Mucosa of descending colon (tissue), 3 donors: ENCODE data around the gene ASL. TPM values are rescaled to one million over a fixed set of nuclear protein-coding genes. Genes with fewer than 3 reads are reported as not detected.
"Not testable (repeated sequence)": the region's sequence is repeated elsewhere in the genome, so short reads cannot be mapped to it uniquely, and the experiment has no call there.

Source experiments
- ATAC-seq: fragments of 200-7000 bp; cut with Tn5 transposase; one replicate; pipeline ENCODE4 v1.9.1; 2020; ENCODE audit warnings: mild to moderate bottlenecking, moderate library complexity
- DNase-seq, 3 donors: peaks; one replicate each; pipeline ENCODE4 v3.0.0-alpha.2; 2020
- H3K36me3 ChIP-seq: fragments of 200-600 bp; one replicate; pipeline ENCODE4 v1.8.0; 2021; ENCODE audit warnings: low read depth, mild to moderate bottlenecking
- H3K4me1 ChIP-seq: fragments of 200-600 bp; one replicate; pipeline ENCODE4 v1.8.0; 2021; ENCODE audit warnings: low read depth, mild to moderate bottlenecking
- H3K4me3 ChIP-seq: fragments of 200-600 bp; one replicate; pipeline ENCODE4 v1.8.0; 2021; ENCODE audit warnings: mild to moderate bottlenecking
- H3K9me3 ChIP-seq: fragments of 200-600 bp; one replicate; pipeline ENCODE4 v1.8.0; 2021; ENCODE audit warnings: mild to moderate bottlenecking
- CTCF ChIP-seq: fragments of 200-600 bp; IDR thresholded peaks from one replicate; pipeline ENCODE4 v1.8.0; 2022; ENCODE audit warnings: antibody characterized with exemption, mild to moderate bottlenecking
- intact Hi-C, 2 donors: fragments of 100-400 bp; cut with DNase I in 1 of 2; cut with micrococcal nuclease in 1 of 2; formaldehyde crosslinking; loops; one replicate each; pipeline versions ENCODE4 v1.11.0 to v1.11.1; 2022; cut with DNase I, micrococcal nuclease
- total RNA-seq, 3 donors: library from RNA; stranded (reverse); fragmentation: NEBNext Ultra II Directional in 2 of 3; extraction: Animal tissue kit (Norgen Biotek cat#: 25700) in 2 of 3; gene quantifications; one replicate each; pipeline versions ENCODE4 v1.2.1 to v1.2.4, GENCODE V29; 2021 to 2023
- donor health status: DM: no; HTN: no; CAD: no; lungs with moderate emphysema.
- donor health status: DM: no; HTN: no; CAD: no.
- donor health status: DM: no; HTN: yes; CAD: no.

Gene ASL
- total RNA-seq, 3 donors from 2014 or later, result 70.5 to 145 (median 129) TPM

- ATAC-seq (no peak), DNase-seq (no peak)
- Histone ChIP-seq H3K36me3 (no peaks in the 10 kb centered on the region), H3K9me3 (no peaks in the 10 kb centered on the region), H3K4me1 (no peaks in the 10 kb centered on the region), H3K4me3 (no peak overlapping the region)
- intact Hi-C loops, result no loop called here
- TF ChIP-seq CTCF, result no peak
Observed at GRCh38 chr7:66125052-66125694, 49.6 kb downstream of the ASL start.

- H3K4me1 ChIP-seq, intact Hi-C loops, ATAC-seq: not testable (repeated sequence)
Observed at GRCh38 chr7:66125781-66126352, 50.2 kb downstream of the ASL start.

GRCh38 chr7:66127172-66127571 lies 51.6 kb downstream of the ASL start:
- intact Hi-C loops, H3K9me3 ChIP-seq, ATAC-seq, H3K4me3 ChIP-seq, H3K4me1 ChIP-seq, DNase-seq, H3K36me3 ChIP-seq: not testable (repeated sequence)

More at GRCh38 chr7:66125781-66126352, 50.2 kb downstream of the ASL start:
- DNase-seq, H3K9me3 ChIP-seq, H3K36me3 ChIP-seq, H3K4me3 ChIP-seq: not testable (repeated sequence)

GRCh38 chr7:66138994-66139752 lies 63.6 kb downstream of the ASL start:
- Histone ChIP-seq H3K9me3 (no peaks in the 10 kb centered on the region), H3K36me3 (no peaks in the 10 kb centered on the region)
- intact Hi-C loops, result no loop called here

GRCh38 chr7:66140924-66141323 lies 65.3 kb downstream of the ASL start:
- TF ChIP-seq CTCF, result no peak
- intact Hi-C loops, result no loop called here
- H3K4me1 ChIP-seq, result peaks cover 1% of the 10 kb centered on the region
- no peaks in the 10 kb centered on the region for H3K36me3 ChIP-seq
- no peak overlapping the region for H3K4me3 ChIP-seq
- no peaks in the 10 kb centered on the region for H3K9me3 ChIP-seq
- DNase-seq, result peak in 1 of 3 donors; percentile 39
- peak; percentile 59 for ATAC-seq

More at GRCh38 chr7:66138994-66139752, 63.6 kb downstream of the ASL start:
- no peak overlapping the region for H3K4me3 ChIP-seq
- DNase-seq, result no peak
- H3K4me1 ChIP-seq, result no peaks in the 10 kb centered on the region
- no peak for ATAC-seq
- TF ChIP-seq CTCF, result no peak

GRCh38 chr7:66142334-66142733 lies 66.7 kb downstream of the ASL start:
- ATAC-seq (no peak), DNase-seq (no peak)
- no peak overlapping the region for H3K4me3 ChIP-seq
- intact Hi-C loops, result no loop called here
- H3K36me3 ChIP-seq, result no peaks in the 10 kb centered on the region
- peaks cover 3% of the 10 kb centered on the region for H3K4me1 ChIP-seq
- no peak for TF ChIP-seq CTCF
- H3K9me3 ChIP-seq, result no peaks in the 10 kb centered on the region
